Frontal cortex (tissue), 4 donors: ENCODE measurements around the gene CRX. TPM values are rescaled to one million over a fixed set of nuclear protein-coding genes. Genes with fewer than 3 reads are reported as not detected.
A peak's percentile ranks its signal among the peaks of the same experiment; 100 is the strongest.
"Not testable (repeated sequence)": the region's sequence is repeated elsewhere in the genome, so short reads cannot be mapped to it uniquely, and the experiment has no call there.

Experiments
- DNase-seq, 2 donors: peaks; one replicate each; pipeline ENCODE4 v3.0.0; 2012; ENCODE audit warnings: low spot score in 2 of 2
- FAIRE-seq: peaks from 2 replicates; lab custom pipeline; 2012; peaks lifted over from hg19 to GRCh38; lab: Jason Lieb, UNC
- total RNA-seq: library from RNA; depleted of rRNA; stranded (reverse); fragments of >200 nt; gene quantifications from one replicate; pipeline ENCODE4 v1.2.3, GENCODE V29; 2014
- donor health status: control.
- donor health status: control.
- donor health status: control.

CRX gene
- not detected for total RNA-seq

- DNase-seq = no peak
- no peak for FAIRE-seq
Observed at GRCh38 chr19:47821460-47822020, at the start of gene CRX. Gene CRX, plus strand, starts transcription at chr19:47821937. Its CDS starts 12,507 bp downstream, at chr19:47834444.

GRCh38 chr19:47776568-47776967, 45.2 kb upstream of the CRX start:
- no peak for FAIRE-seq
- DNase-seq = no peak

- not testable (repeated sequence) for FAIRE-seq, DNase-seq
Observed at GRCh38 chr19:47777245-47778048, 44.3 kb upstream of the CRX start.

DNA sequence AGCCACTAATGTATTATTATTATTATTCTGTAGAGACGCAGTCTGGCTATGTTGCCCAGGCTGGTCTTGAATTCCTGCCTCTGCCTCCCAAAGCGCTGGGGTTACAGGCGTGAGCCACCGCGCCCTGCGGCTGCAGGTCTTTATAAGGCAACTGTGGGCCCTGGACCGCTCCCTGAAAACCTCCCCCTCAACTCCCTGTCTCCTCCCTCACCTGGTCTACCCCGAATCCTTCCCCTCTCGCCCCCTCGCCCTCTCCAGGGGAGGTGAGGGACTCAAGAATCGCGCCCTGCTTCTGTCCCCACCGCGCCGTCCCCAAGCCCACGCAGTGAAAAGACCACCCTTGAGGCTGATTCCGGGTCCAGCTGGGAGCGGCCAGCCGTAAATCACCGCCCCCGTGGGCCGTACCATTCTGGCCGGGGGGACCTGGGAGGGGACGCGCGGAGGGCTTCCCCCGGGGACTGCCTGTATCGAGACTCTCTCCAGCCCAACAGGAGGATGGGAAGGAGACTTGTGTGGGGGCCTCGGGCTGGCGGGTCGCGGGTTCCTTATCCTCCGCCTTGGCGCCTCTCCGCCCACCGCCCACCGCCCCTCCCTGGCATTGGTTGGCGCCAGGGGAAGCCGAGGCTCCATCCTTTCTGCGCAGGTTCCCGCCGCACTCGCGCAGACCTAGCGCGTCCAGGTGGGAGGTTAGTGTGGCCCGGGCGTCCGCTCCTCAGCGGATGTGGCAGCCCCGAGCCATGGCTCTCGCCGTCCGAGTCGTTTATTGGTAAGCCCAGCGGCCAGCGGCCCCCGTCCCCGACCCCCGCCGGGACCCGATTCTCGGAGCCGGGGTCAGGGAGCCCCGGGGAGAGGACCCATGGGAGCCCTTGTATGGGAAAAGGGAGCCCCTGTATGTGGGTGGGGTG, 43.4 kb upstream of the CRX start, which contains the start of gene SELENOW:
Gene SELENOW, plus strand, starts transcription at position 655 of the 905 bp plus-strand sequence. Its CDS starts 83 bp downstream, at position 738.
- DNase-seq (peak; percentile 75 to 85), FAIRE-seq (no peak)

DNA sequence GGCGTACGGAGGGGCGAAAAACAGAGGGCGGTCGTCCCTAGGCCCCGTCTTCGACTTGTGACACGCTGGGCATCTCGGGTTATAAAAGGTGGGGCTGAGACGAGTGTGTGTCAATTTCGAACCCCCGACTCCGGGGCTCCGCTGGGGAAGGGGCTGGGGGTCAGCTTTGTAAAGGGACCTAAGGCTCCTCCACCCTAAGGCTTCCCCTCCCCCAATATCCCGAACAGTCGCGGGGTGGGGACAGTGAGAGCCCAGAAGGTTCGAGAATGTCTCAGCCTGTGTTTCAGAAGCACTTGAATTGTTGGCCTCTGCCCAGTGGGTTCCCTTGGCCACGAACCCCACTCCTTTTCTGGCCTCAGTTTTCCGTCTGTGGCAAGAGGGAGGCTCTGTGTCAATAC, 42.8 kb upstream of the CRX start:
- peak in 1 of 2 donors; percentile 70 for DNase-seq
- FAIRE-seq = no peak

DNA sequence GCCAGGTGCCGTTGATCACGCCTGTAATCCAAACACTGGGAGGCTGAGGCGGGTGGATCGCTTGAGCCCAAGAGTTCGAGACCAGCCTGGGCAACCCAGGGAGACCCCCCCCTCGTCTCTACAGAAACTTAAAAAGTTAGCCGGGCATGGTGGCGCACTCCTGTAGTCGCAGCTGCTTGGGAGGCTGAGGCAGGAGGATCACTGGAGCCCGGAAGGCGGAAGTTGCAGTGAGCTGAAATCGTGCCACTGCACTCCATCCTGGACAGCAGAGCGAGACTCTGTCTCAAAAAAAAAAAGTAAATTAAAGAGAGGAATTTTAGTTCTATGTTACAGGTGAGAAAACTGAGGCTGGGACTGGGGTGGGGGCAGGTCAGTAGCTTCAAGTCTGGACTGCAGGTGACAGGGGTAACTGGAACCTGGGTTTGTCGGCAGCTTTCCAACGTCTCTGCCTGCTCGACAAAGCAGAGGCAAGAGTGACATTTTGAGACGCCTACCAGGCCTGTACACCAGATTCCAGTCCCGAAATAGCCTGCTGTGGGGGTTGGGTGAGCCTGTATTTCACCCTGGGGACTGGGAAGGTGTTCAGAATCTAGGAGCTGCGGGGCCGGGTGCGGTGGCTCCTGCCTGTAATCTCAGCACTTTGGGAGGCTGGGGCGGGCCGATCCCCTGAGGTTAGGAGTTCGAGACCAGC, 42.1 kb upstream of the CRX start:
- DNase-seq (no peak), FAIRE-seq (no peak)

- DNase-seq (no peak), FAIRE-seq (no peak)
Observed at GRCh38 chr19:47780215-47780551, 41.6 kb upstream of the CRX start.

- DNase-seq (peak; percentile 48), FAIRE-seq (no peak)
Observed at GRCh38 chr19:47781590-47782262, 40.0 kb upstream of the CRX start.

GRCh38 chr19:47786566-47786965, 35.2 kb upstream of the CRX start:
- no peak for DNase-seq
- FAIRE-seq = no peak

GRCh38 chr19:47787307-47787706, 34.4 kb upstream of the CRX start:
- FAIRE-seq, DNase-seq: not testable (repeated sequence)

- not testable (repeated sequence) for DNase-seq, FAIRE-seq
Observed at GRCh38 chr19:47789811-47790210, 31.9 kb upstream of the CRX start.

DNA sequence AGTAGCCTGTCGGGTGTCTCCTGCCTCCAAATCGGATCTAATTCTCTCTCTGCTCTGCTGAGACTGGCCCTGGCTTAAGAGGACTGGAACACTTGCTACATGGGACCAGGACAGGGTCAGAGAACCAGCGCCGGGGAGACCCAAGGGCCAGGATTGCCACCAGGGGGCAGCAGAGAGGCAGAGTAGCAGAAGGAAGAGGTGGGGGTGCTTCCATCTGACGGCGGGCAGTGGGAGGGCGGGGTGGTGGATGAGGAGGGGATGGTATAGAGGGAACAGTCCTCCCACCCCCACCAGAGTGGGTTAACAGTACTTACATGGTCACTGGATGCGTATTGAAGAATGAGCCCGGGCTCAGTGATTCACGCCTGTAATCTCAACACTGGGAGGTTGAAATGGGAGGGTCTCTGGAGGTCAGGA, 31.3 kb upstream of the CRX start:
- FAIRE-seq (no peak), DNase-seq (peak in 1 of 2 donors; percentile 71)

- DNase-seq (no peak), FAIRE-seq (no peak)
Observed at GRCh38 chr19:47792616-47793015, 29.1 kb upstream of the CRX start.

- no peak for FAIRE-seq
- DNase-seq = no peak
Observed at GRCh38 chr19:47794526-47794925, 27.2 kb upstream of the CRX start.

DNA sequence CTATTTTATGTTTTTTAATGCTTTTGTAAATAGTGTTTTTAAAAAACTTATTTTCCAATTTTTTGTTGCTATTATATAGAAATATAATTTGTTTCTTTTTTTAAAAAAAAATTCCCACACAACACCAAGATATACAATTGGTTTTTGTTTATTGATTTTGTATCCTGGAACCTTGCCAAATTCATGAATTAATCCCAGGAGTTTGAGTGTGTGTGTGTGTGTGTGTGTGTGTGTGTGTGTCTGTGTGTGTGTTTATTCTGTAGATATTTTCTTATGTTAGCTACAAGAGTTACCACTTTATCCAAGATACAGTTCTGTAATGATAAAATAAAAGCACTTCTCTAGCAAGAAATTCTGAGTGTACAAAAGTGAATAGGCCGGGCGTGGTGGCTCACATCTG, 25.0 kb upstream of the CRX start:
- FAIRE-seq (peak; percentile 26), DNase-seq (no peak)

DNA sequence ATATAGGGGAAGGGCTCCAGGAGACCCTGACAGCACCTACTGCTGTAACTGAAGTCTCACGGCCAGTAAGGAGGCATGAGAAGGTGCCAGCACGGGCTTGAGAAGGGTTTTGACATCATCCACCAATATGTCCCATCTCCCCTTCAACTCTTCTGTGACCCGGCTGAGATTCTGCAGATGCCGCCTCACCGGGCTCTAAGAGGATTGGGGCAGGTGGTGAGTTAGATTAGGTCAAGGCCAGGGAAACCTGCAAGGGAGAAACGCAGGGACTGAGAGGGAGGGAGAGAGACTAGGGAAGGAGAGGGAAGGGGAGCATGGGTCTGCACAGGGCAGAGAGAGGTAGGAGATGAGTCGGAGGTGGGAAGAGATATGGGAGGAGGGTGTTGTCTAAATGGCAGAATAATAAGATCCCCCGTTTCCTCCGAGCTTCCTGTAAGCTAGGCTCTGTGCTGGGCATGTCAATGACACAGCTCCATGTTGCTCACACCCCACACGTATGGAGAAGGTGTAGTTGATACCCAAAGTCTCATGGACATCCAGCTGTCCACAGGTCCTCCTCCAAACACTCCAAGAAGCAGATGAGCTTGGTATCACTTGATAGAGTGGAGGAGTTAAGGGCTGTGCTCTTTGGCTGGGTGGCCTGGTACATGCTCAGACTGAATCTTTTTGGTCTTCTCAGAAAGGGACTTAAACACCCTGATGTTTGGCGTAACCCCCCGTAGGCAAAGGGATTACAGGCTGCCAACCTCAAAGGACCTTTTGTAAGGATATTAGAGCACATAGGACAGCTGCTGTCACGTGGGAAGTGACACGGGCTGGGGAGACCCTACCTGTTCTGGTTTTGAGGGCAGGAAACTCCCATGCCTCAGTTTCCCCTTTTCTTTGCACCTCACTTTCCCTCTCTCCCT, 23.5 kb upstream of the CRX start:
- FAIRE-seq = no peak

GRCh38 chr19:47798904-47799266, 22.9 kb upstream of the CRX start:
- DNase-seq (no peak), FAIRE-seq (no peak)

More for the DNA sequence above, 23.5 kb upstream of the CRX start:
- DNase-seq = no peak

DNA sequence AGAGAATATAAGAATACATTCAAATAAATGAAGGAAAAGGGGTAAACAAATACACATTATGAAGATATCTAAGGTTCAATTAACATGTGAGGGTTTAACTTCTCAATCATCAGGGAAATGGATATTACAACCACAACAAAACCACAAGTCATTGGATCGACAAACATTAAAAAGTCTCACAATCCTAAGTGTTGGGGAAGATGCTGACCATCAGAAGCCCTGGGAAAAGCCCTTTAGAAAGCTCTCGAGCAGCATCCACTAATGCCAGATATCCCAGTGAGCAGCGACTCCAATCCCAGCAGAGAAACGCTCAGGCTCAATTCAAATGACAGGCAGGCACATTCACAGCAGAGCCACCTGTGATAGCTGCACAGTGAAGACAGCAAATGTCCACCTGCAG, 20.5 kb upstream of the CRX start:
- FAIRE-seq (no peak), DNase-seq (no peak)
